CD14-positive monocyte (primary cell): ENCODE measurements around the gene PKD1L1. TPM values are rescaled to one million over a fixed set of nuclear protein-coding genes. Genes with fewer than 3 reads are reported as not detected.

Source experiments
- DNase-seq, 3 donors: peaks; one replicate each; pipeline ENCODE4 v3.0.0-alpha.2; 2011 to 2022
- H2AFZ ChIP-seq: 2 replicates; pipeline ENCODE4 v1.6.0; 2012; ENCODE audit warnings: mild to moderate bottlenecking, low read depth, low read length, inconsistent platforms; ENCODE audit not compliant: insufficient read depth, poor library complexity, severe bottlenecking
- H3K27ac ChIP-seq, 2 donors: 1 replicate in 1 of 2; 2 replicates in 1 of 2; pipeline ENCODE4 v1.5.1; 2012 to 2013; ENCODE audit warnings: low read length in 2 of 2, control low read depth in 1 of 2, inconsistent platforms in 1 of 2, low read depth in 1 of 2, mild to moderate bottlenecking in 1 of 2
- H3K27me3 ChIP-seq, 2 donors: one replicate each; pipeline versions ENCODE4 v1.6.0 to v1.6.1; 2011 to 2013; ENCODE audit warnings: low read length in 2 of 2; ENCODE audit not compliant: control insufficient read depth in 2 of 2, insufficient read depth in 2 of 2
- H3K36me3 ChIP-seq, 2 donors: replicated peaks in 1 of 2; 1 replicate in 1 of 2; 2 replicates in 1 of 2; pipeline versions ENCODE4 v1.5.1 to v1.6.1; 2012 to 2013; ENCODE audit warnings: low read length in 2 of 2, control low read depth in 1 of 2, inconsistent platforms in 1 of 2, mild to moderate bottlenecking in 1 of 2; ENCODE audit not compliant: insufficient read depth in 2 of 2, control insufficient read depth in 1 of 2
- H3K4me1 ChIP-seq, 2 donors: 1 replicate in 1 of 2; 2 replicates in 1 of 2; pipeline versions ENCODE4 v1.5.1 to v1.6.1; 2012 to 2013; ENCODE audit warnings: low read length in 2 of 2, control low read depth in 1 of 2, inconsistent platforms in 1 of 2, mild to moderate bottlenecking in 1 of 2, moderate library complexity in 1 of 2; ENCODE audit not compliant: insufficient read depth in 2 of 2, control insufficient read depth in 1 of 2
- H3K4me2 ChIP-seq: replicated peaks from 2 replicates; pipeline ENCODE3; 2012; ENCODE audit warnings: low read length, moderate library complexity, mild to moderate bottlenecking; ENCODE audit not compliant: poor library complexity, severe bottlenecking; ENCODE audit errors: extremely low read depth
- H3K4me3 ChIP-seq, 3 experiments: fragments of 200-600 bp in 1 of 3; sonication (generic) in 1 of 3; replicated peaks in 1 of 3; 1 replicate in 2 of 3; 2 replicates in 1 of 3; pipeline ENCODE4 v1.5.1; 2011 to 2013; ENCODE audit warnings: low read length in 3 of 3, mild to moderate bottlenecking in 3 of 3, control low read depth in 2 of 3, low read depth in 2 of 3, inconsistent platforms in 1 of 3, moderate library complexity in 1 of 3
- H3K79me2 ChIP-seq: 2 replicates; pipeline ENCODE4 v1.6.0; 2012; ENCODE audit warnings: mild to moderate bottlenecking, control low read depth, inconsistent platforms, low read length, moderate library complexity; ENCODE audit not compliant: insufficient read depth
- H3K9ac ChIP-seq: 2 replicates; pipeline ENCODE4 v1.6.0; 2017; ENCODE audit warnings: low read length, mild to moderate bottlenecking; ENCODE audit not compliant: insufficient read depth, poor library complexity, severe bottlenecking
- H3K9me3 ChIP-seq, 2 donors: replicated peaks in 1 of 2; 1 replicate in 1 of 2; 2 replicates in 1 of 2; pipeline versions ENCODE4 v1.5.1 to v1.6.1; 2012 to 2013; ENCODE audit warnings: low read length in 2 of 2, control low read depth in 1 of 2; ENCODE audit not compliant: control insufficient read depth in 1 of 2, insufficient read depth in 1 of 2
- H4K20me1 ChIP-seq: 2 replicates; pipeline ENCODE4 v1.6.0; 2012; ENCODE audit warnings: mild to moderate bottlenecking, low read length, control low read depth, moderate library complexity; ENCODE audit not compliant: insufficient read depth
- H3K27ac Mint-ChIP-seq, 7 donors: one replicate each; pipeline ENCODE4 v1.8.0; 2020; ENCODE audit warnings: mild to moderate bottlenecking in 7 of 7, mixed read lengths in 7 of 7, moderate library complexity in 6 of 7, inconsistent platforms in 2 of 7
- H3K27me3 Mint-ChIP-seq, 3 donors: one replicate each; pipeline ENCODE4 v1.8.0; 2021 to 2022; ENCODE audit warnings: low read depth in 3 of 3, mild to moderate bottlenecking in 3 of 3, mixed read lengths in 3 of 3, moderate library complexity in 3 of 3, inconsistent platforms in 1 of 3
- H3K36me3 Mint-ChIP-seq, 2 donors: one replicate each; pipeline ENCODE4 v1.8.0; 2020; ENCODE audit warnings: mixed read lengths in 2 of 2, inconsistent platforms in 1 of 2, mild to moderate bottlenecking in 1 of 2
- H3K4me1 Mint-ChIP-seq: one replicate; pipeline ENCODE4 v1.8.0; 2020; ENCODE audit warnings: mild to moderate bottlenecking, mixed read lengths
- H3K4me3 Mint-ChIP-seq, 2 donors: one replicate each; pipeline ENCODE4 v1.8.0; 2020; ENCODE audit warnings: mild to moderate bottlenecking in 2 of 2, mixed read lengths in 2 of 2, moderate library complexity in 1 of 2
- H3K9me3 Mint-ChIP-seq, 7 donors: one replicate each; pipeline ENCODE4 v1.8.0; 2020 to 2022; ENCODE audit warnings: mixed read lengths in 7 of 7, mild to moderate bottlenecking in 6 of 7, moderate library complexity in 6 of 7, inconsistent platforms in 2 of 7
- CTCF ChIP-seq: fragments of 200-600 bp; IDR thresholded peaks from one replicate; pipeline ENCODE4 v1.8.0; 2022; ENCODE audit warnings: antibody characterized with exemption, mild to moderate bottlenecking
- WGBS: methylation state at CpG from one replicate; pipeline ENCODE4 v1.1.5; 2013; ENCODE audit warnings: missing lambda C conversion rate; ENCODE audit not compliant: insufficient coverage; 5-methylcytosine and 5-hydroxymethylcytosine counted together
- intact Hi-C, 2 donors: fragments of 100-400 bp; cut with micrococcal nuclease; formaldehyde crosslinking; loops; one replicate each; pipeline versions ENCODE4 v1.15.0 to v1.15.1; 2023
- polyA plus RNA-seq, 3 donors: library from polyadenylated mRNA; depleted of rRNA in 1 of 3; unstranded in 2 of 3; stranded (reverse) in 1 of 3; fragments of 300-500 nt in 2 of 3; fragments of >200 nt in 1 of 3; fragmentation: Illumina TruSeq in 2 of 3; gene quantifications; 1 replicate in 2 of 3; 2 replicates in 1 of 3; pipeline ENCODE4 v1.2.3, GENCODE V29; 2012 to 2021

The PKD1L1 gene
- polyA plus RNA-seq, 3 donors, result 0.19 TPM; not detected in 2

GRCh38 chr7:47950714-47951113 lies 2.4 kb upstream of the PKD1L1 start:
- Mint-ChIP-seq H3K4me1 (peaks cover 4% of the 10 kb centered on the region), H3K27ac (no peak overlapping the region), H3K4me3 (no peak overlapping the region), H3K27me3 (peaks cover 2 to 5% (median 4%) of the 10 kb centered on the region in 3 donors), H3K36me3 (peaks cover 17% of the 10 kb centered on the region in 2 donors), H3K9me3 (peaks cover 0 to 1% (median 0%) of the 10 kb centered on the region in 7 donors)
- no peak for TF ChIP-seq CTCF
- H3K9me3 ChIP-seq, result no peaks in the 10 kb centered on the region
- H2AFZ ChIP-seq, result no peak overlapping the region
- peaks cover 8 to 17% of the 10 kb centered on the region in 2 donors for H3K36me3 ChIP-seq
- H3K9ac ChIP-seq, result no peak overlapping the region
- 96% methylated on average over 5 of the region's 11 CpGs for WGBS
- intact Hi-C loops, result no loop called here
- H3K27ac ChIP-seq, result no peak overlapping the region
- no peaks in the 10 kb centered on the region for H3K4me1 ChIP-seq
- no peaks in the 10 kb centered on the region for H3K79me2 ChIP-seq
- H4K20me1 ChIP-seq, result peaks cover under 1% of the 10 kb centered on the region
- H3K4me3 ChIP-seq, result no peak overlapping the region
- no peaks in the 10 kb centered on the region for H3K27me3 ChIP-seq
- no peak overlapping the region for H3K4me2 ChIP-seq
- no peak for DNase-seq

- peaks cover 3 to 8% of the 10 kb centered on the region in 2 donors for H3K36me3 ChIP-seq
- intact Hi-C loops, result no loop called here
- TF ChIP-seq CTCF, result no peak
- peaks cover 2 to 5% (median 4%) of the 10 kb centered on the region in 3 donors for H3K27me3 Mint-ChIP-seq
- H3K27ac ChIP-seq, result no peak overlapping the region
- WGBS, result 100% methylated on average over 2 of the region's 4 CpGs
- no peak overlapping the region for H3K4me2 ChIP-seq
- no peak overlapping the region for H3K4me3 Mint-ChIP-seq
- peaks cover 4% of the 10 kb centered on the region for H3K4me1 Mint-ChIP-seq
- H3K27me3 ChIP-seq, result no peaks in the 10 kb centered on the region
- no peaks in the 10 kb centered on the region for H3K9me3 ChIP-seq
- no peak for DNase-seq
- no peak overlapping the region for H3K27ac Mint-ChIP-seq
- no peak overlapping the region for H3K4me3 ChIP-seq
- no peaks in the 10 kb centered on the region for H3K79me2 ChIP-seq
- H3K4me1 ChIP-seq, result no peaks in the 10 kb centered on the region
- peaks cover 7 to 10% of the 10 kb centered on the region in 2 donors for H3K36me3 Mint-ChIP-seq
- H4K20me1 ChIP-seq, result no peaks in the 10 kb centered on the region
- H3K9ac ChIP-seq, result no peak overlapping the region
- no peak overlapping the region for H2AFZ ChIP-seq
- peaks cover 0 to 1% (median 0%) of the 10 kb centered on the region in 7 donors for H3K9me3 Mint-ChIP-seq
These were observed 1.4 kb upstream of the PKD1L1 start for GRCh38 chr7:47949703-47950102.
